NCI-H345 treated with DMSO at 0.1 percent for 48 hours (cell line): ENCODE results near the gene GZF1.
A peak's percentile ranks its signal among the peaks of the same experiment; 100 is the strongest.
"Not testable (repeated sequence)": the region's sequence is repeated elsewhere in the genome, so short reads cannot be mapped to it uniquely, and the experiment has no call there.

Experiments used
- DNase-seq: peaks from one replicate; lab custom pipeline; 2025; ENCODE audit not compliant: unreplicated experiment; lab: John Stamatoyannopoulos, UW

The GZF1 gene

DNA sequence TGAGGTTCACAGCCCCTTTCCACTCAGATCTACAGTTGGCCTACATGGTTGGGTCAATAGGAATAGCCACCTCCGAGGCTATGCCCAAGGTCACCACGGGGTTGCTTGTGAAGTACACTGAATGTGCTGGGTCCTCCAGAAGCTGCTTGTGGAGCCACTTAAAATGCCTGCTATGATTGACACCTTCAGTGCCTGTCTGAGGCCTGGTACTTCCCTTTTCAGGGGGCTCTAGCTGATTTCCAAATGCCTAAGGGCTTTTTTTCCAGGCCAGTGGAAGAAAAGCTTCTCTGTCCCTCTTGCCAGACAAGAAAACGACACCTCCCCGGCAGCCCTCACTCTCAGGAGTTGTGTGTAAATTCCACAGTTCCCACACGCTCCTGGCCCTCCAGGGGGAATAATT is 17.6 kb upstream of the GZF1 start:
- no peak for DNase-seq

DNA sequence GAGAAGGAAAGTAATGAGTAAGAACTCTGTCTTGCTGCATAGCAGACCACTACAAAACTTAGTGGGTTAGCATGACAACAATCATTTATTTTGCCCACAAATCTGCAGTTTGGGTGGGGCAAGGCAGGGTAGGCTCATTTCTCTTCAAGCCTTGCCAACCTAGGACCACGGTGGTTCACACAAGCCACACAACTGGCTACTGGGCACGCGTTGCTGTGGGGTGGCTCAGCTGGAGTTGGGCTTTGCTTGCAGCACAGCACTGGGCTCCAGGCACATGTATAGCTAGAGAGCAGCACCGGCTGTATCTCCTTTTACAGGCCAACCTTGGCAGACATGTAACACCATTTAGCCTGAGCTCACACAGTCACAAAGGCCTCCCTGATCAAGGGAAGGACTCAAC is 16.0 kb upstream of the GZF1 start:
- DNase-seq, result no peak

- DNase-seq, result no peak
These were observed 14.2 kb upstream of the GZF1 start for GRCh38 chr20:23347791-23348190.

- DNase-seq, result not testable (repeated sequence)
These were observed 13.5 kb upstream of the GZF1 start for GRCh38 chr20:23348510-23348909.

GRCh38 chr20:23349338-23350195 is 12.4 kb upstream of the GZF1 start:
- DNase-seq, result peak; percentile 77

- DNase-seq, result peak; percentile 96
These were observed 11.6 kb upstream of the GZF1 start, which contains the start of gene NXT1 for GRCh38 chr20:23350196-23350903. TSS of gene NXT1 (plus strand) at chr20:23350791. CDS start at chr20:23354042, 3,251 bp downstream.

- DNase-seq, result peak; percentile 35
These were observed 10.8 kb upstream of the GZF1 start for GRCh38 chr20:23350904-23351838.

DNA sequence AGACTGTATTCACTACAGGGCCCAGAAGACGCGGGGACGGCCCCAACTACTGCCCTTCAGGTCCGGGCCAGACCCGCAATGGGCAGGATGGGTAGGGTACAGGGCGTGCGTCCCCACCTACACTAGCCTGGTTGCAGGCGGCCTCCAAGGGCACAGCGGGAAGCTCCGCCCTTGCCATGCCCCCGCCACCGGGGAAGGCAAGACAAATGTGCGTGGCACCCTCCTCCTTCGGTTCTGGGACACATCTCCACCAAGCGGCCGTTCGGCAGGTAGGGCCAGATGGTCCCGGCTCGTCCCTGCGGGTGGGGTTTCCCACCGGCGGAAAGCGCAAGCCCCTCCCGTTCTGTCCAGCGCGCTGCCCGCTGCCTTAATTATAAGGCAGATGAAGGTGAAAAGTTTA is 5.8 kb upstream of the GZF1 start:
- no peak for DNase-seq

GRCh38 chr20:23357767-23358562 is 4.0 kb upstream of the GZF1 start:
- peak; percentile 99 for DNase-seq

DNA sequence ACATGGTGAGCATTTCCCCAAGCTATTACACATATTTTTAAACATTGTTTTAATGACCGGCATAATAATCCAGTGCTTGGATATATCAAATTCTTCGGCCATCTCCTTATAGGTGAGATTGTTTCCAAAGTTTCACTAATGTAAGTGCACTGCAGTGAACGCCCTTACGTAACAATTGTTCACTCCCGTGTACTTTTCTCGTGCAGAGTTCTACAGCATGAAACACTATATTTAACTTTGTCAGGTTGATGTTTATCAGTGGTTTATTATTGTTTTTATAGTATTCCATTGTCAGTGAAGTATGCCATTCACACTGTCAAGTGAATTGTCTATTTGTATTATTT is 3.4 kb upstream of the GZF1 start:
- no peak for DNase-seq

DNA sequence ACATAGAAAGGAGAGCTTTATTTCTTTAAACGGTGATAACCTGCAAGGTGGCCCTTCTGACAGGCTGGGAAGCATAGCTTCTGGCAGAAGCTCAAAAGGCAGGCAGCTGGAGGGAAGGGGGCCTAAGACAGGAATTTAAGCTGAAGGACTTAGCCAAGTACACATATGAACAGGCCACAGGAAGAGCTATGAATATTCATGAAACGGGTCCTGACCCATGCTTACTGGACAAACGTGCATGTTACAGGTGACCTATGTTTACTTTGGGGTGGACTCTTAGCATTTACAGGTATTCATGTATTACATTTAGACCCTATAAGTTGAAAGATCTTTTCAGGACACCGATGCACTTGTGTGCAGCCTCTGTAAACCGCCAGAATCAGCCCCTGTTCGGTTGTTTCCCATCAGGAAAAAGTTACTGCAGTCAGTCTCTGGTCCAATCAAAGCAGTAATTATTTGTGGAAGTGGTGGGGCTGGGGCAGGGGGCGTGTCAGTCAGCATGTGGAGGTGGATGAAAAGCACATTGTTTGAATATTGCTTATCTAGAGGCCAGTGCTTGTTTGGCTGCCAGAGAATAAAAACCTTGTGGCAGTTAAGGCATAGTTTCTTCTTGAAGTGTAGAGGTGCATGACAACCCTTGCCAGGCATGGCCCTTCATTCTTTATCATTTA is 2.9 kb upstream of the GZF1 start:
- no peak for DNase-seq

DNA sequence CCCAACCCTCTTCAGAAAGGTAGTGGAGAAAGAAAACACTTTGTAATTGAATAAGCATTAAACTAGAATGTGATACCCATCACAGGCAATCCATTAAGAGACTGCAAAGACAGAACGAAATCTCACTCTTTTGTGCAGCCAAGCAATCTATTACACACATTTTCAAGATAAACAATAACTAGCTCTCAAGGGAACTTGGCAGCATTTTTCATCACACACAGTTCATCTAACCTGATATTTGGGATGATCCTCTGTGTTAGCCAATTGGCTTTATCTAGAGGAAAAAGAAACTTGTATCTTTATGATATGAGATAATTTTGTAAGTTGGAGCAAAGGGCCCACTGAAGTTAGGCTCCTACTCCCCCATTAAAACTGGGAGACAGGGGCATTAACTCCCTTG is 1.5 kb upstream of the GZF1 start:
- DNase-seq, result no peak

DNA sequence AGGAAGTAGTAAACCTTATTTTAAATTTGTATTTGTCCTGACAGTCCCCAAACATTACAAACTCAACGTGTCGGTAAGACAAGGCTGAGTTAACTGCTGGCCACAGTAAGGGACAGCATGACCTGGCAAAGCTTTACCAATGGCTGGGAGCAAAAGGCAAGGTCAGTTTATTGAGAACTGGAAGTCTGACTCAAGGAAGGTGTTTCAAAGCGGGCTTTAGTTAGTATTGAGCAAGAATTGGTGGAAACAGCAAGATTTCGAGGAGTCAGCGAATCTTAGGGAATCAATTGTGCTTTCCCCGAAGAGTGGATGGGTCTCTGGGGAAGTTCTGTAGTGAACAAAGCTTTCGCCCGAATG is 885 bp upstream of the GZF1 start:
- DNase-seq, result no peak

DNA sequence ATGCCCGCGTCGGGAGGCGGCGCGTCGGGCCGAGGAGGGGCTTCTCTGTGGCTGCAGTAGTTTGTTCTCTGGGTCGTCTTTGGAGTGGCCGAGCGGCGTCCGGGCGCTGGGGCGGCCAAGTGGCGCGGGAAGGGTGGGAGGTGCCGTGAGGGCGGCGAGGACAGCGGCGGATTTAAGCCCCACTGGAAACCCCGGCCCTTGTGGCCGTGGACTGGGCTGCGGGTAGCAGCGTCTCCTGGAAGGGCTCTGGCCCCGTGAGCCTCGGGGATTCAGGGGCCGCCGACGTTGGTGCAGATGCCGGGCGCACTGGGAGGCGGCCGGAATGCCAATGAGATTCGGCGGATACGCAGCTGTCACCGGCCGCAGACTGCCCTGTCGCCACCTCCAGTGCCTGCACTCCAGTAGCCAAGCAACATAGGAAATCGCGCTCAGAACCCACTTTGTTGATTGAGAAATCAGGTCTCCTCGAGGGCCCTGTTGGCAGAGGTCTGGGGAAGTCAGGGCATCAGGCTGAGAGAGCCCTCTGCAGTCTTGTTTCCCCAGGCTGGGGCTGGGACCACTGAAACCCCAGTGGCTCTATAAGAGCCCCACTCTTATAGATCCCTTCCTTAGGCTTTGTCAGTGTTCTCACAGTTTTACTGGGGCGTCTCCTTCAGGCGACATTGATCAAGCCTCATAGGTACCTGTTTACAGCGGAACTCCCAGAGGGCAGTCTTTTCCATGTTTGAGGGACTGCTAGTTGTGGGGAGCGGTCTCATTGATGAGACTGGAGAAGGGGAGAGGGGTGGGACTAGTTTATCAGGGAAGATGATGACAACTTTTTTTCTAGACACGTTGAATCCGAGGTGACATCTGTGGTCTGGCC is 642 bp downstream of the GZF1 start:
- no peak for DNase-seq

DNA sequence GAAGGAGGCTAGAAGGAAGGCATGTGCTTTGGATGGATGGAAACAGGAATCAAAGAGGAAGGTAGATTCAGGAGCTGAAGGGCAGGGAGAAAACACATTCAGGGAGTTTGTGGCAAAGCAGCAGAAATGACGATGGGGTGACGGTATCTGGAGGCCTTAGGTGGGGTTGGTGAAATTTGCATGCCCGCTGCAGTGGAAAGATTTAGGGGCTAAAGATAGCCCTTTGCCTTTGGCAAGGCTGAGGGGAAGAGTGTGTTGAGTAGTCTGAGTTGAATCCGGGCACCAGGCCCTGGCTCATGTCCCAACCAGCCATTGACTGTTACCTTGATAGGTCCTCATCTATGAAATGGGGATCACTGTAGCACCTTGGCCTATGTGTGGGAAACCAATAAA is 1.3 kb downstream of the GZF1 start:
- DNase-seq, result no peak

- no peak for DNase-seq
These were observed 3.6 kb downstream of the GZF1 start for GRCh38 chr20:23365390-23366165.

- no peak for DNase-seq
These were observed 4.4 kb downstream of the GZF1 start for GRCh38 chr20:23366384-23366783.

DNA sequence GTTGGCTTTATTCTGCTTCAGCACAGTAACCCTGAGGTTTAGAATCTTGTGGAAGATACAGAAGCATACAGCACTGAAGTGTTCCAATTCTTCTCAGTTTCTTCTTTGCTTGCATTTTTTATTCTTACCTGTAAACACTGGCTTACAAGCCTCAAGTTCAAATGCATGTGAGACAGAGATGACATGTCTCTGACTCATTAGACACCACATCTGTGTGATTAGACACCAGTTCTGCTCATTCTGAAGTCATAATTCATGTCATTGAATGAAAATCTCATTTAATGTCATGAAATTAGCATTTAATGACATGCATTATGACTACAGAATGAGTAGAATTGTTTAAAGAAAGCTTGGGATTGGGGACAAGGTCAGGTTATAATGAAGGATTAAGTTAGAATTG is 5.8 kb downstream of the GZF1 start:
- no peak for DNase-seq
